CD4-positive, alpha-beta T cell (primary cell): ENCODE results near the gene FASTK. TPM values are rescaled to one million over a fixed set of nuclear protein-coding genes. Genes with fewer than 3 reads are reported as not detected.

ENCODE experiments used
- ATAC-seq: fragments of 200-7000 bp; cut with Tn5 transposase; one replicate; pipeline ENCODE4 v1.10.0; 2022; ENCODE audit warnings: mild to moderate bottlenecking; ENCODE audit not compliant: poor library complexity
- CTCF ChIA-PET: fragments of 350-600 bp; sonication (Branson Sonifier 250); formaldehyde crosslinking; loops from one replicate; lab custom pipeline; 2021; ENCODE audit warnings: antibody characterized with exemption, inconsistent platforms; lab: Charles Lee
- POLR2A ChIA-PET: fragments of 350-600 bp; sonication (Branson Sonifier 250); formaldehyde crosslinking; loops from one replicate; lab custom pipeline; 2021; ENCODE audit warnings: antibody characterized with exemption, inconsistent platforms; lab: Charles Lee
- DNase-seq, 14 experiments: peaks; one replicate each; pipeline ENCODE4 v3.0.0-alpha.2; 2013 to 2020; ENCODE audit warnings: mixed read lengths in 2 of 14
- H3K27ac ChIP-seq, 2 donors: one replicate each; pipeline versions ENCODE4 v1.5.1 to v1.7.0; 2013; ENCODE audit warnings: low read length in 2 of 2, low read depth in 1 of 2, mild to moderate bottlenecking in 1 of 2
- H3K27me3 ChIP-seq, 2 experiments: 1 replicate in 1 of 2; 2 replicates in 1 of 2; pipeline versions ENCODE4 v1.6.1 to v1.7.0; 2013; ENCODE audit warnings: low read length in 2 of 2, control low read depth in 1 of 2, mild to moderate bottlenecking in 1 of 2, moderate library complexity in 1 of 2; ENCODE audit not compliant: insufficient read depth in 2 of 2, control insufficient read depth in 1 of 2
- H3K36me3 ChIP-seq: one replicate; pipeline ENCODE4 v1.6.1; 2013; ENCODE audit warnings: low read length, control low read depth; ENCODE audit not compliant: insufficient read depth
- H3K4me1 ChIP-seq: one replicate; pipeline ENCODE4 v1.6.1; 2013; ENCODE audit warnings: low read length, control low read depth; ENCODE audit not compliant: insufficient read depth
- H3K4me3 ChIP-seq: one replicate; pipeline ENCODE4 v1.5.1; 2013; ENCODE audit warnings: mild to moderate bottlenecking, low read length, moderate library complexity
- H3K9me3 ChIP-seq, 2 experiments: 1 replicate in 1 of 2; 2 replicates in 1 of 2; pipeline versions ENCODE4 v1.6.1 to v1.7.0; 2013; ENCODE audit warnings: low read length in 2 of 2, mild to moderate bottlenecking in 2 of 2, control low read depth in 1 of 2, moderate library complexity in 1 of 2; ENCODE audit not compliant: control insufficient read depth in 1 of 2, insufficient read depth in 1 of 2
- H3K27ac Mint-ChIP-seq: one replicate; pipeline ENCODE4 v1.8.0; 2020; ENCODE audit warnings: mixed read lengths
- H3K27me3 Mint-ChIP-seq: one replicate; pipeline ENCODE4 v1.8.0; 2021; ENCODE audit warnings: mixed read lengths
- H3K36me3 Mint-ChIP-seq: one replicate; pipeline ENCODE4 v1.8.0; 2021; ENCODE audit warnings: low read depth, mixed read lengths
- H3K4me1 Mint-ChIP-seq: one replicate; pipeline ENCODE4 v1.8.0; 2021; ENCODE audit warnings: low read depth, mixed read lengths
- H3K4me3 Mint-ChIP-seq: one replicate; pipeline ENCODE4 v1.8.0; 2020; ENCODE audit warnings: mild to moderate bottlenecking, mixed read lengths
- H3K9me3 Mint-ChIP-seq: one replicate; pipeline ENCODE4 v1.8.0; 2020; ENCODE audit warnings: mixed read lengths
- intact Hi-C, 2 experiments: fragments of 100-400 bp; cut with DNase I in 1 of 2; cut with micrococcal nuclease in 1 of 2; formaldehyde crosslinking; loops; one replicate each; pipeline versions ENCODE4 v1.15.1 to v1.9.0; 2023 to 2025; cut with DNase I, micrococcal nuclease
- total RNA-seq, 174 experiments: library from RNA in 2 of 174; stranded (reverse) in 2 of 174; gene quantifications; one replicate each; pipeline ENCODE4 v1.2.3 and lab custom pipeline; 2021 to 2026
- TF ChIP-seq, protein P1 (sequence below): fragments of 200-600 bp; IDR thresholded peaks from one replicate; pipeline ENCODE4 v1.8.0; 2022; ENCODE audit warnings: antibody characterized with exemption, mild to moderate bottlenecking

The FASTK gene
- total RNA-seq, 2 experiments from 2014 or later, result 82.2 to 84.2 TPM

DNA sequence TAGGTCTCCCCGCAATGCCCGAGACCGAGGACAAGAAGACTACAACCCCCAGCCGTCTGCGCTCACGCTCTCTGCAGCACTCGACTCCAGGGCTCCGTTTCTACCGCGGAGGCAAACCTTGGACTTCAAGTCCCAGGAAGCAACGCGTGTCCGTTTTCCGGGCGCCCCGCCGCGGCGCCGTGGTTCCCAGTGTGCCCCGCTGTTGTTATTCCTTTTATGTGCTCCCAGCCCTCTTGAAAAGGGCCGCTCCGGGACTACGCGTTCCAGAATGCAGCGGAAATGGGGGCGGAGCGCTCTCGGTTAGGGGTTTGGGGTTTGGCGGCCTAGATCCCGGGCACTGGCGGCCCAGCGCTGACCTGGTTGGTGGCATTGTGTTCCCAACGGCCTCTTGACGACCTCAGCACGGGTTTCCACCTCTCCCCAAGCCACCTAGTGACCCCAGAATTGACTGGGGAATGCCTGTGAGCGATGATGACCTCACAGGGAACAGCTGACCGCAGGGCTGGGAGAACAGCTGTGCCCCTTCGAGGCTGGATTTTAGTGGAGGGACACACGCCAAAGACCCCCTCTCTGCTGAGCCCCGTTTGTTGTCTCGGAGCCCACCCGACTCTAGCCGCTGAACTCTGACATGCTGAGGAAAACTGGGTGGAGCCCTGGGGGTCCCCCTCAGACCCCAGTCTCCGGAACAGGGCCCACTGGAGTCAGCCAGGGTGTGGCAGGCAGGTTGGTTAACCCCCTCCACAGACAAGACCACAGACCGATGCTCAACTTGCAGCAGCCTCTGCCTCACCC lies 22.4 kb downstream of the FASTK start:
- Mint-ChIP-seq H3K36me3 (peaks cover 5% of the 10 kb centered on the region), H3K4me1 (peaks cover 42% of the 10 kb centered on the region), H3K27ac (peak overlapping the region; percentile 91), H3K4me3 (peak overlapping the region; percentile 96), H3K27me3 (no peaks in the 10 kb centered on the region), H3K9me3 (no peaks in the 10 kb centered on the region)
- H3K27ac ChIP-seq, result peak overlapping the region; percentile 69 to 71
- POLR2A ChIA-PET, result interaction anchor here (0.7 to 2.8 kb wide), 10 partner anchors 9 to 283 kb away, joined by 3 to 17 read pairs (median 4); partner anchors contain the start of genes ABCB8, FASTK, NUB1 and TMUB1
- intact Hi-C loops, result loop anchor here (1.0 to 10.0 kb wide), 7 partner anchors 25 to 1343 kb away; partner anchors contain the start of genes TMUB1 (in 2 of the 2), ABCB8 (in 1 of the 2), CHPF2 (in 1 of the 2) and ZNF467 (in 1 of the 2)
- H3K27me3 ChIP-seq, result no peaks in the 10 kb centered on the region
- H3K9me3 ChIP-seq, result no peaks in the 10 kb centered on the region
- peaks cover 49% of the 10 kb centered on the region for H3K4me1 ChIP-seq
- H3K36me3 ChIP-seq, result peaks cover 7% of the 10 kb centered on the region
- TF ChIP-seq, protein P1, sequence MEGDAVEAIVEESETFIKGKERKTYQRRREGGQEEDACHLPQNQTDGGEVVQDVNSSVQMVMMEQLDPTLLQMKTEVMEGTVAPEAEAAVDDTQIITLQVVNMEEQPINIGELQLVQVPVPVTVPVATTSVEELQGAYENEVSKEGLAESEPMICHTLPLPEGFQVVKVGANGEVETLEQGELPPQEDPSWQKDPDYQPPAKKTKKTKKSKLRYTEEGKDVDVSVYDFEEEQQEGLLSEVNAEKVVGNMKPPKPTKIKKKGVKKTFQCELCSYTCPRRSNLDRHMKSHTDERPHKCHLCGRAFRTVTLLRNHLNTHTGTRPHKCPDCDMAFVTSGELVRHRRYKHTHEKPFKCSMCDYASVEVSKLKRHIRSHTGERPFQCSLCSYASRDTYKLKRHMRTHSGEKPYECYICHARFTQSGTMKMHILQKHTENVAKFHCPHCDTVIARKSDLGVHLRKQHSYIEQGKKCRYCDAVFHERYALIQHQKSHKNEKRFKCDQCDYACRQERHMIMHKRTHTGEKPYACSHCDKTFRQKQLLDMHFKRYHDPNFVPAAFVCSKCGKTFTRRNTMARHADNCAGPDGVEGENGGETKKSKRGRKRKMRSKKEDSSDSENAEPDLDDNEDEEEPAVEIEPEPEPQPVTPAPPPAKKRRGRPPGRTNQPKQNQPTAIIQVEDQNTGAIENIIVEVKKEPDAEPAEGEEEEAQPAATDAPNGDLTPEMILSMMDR, result no peak
- CTCF ChIA-PET, result interaction anchor here (0.8 to 2.0 kb wide), 6 partner anchors 25 to 65 kb away, joined by 3 to 8 read pairs (median 6); partner anchors contain the start of genes ABCB8 and TMUB1
- ATAC-seq (peak; percentile 94), DNase-seq (peak; percentile 92 to 100 (median 96))
- H3K4me3 ChIP-seq, result peak overlapping the region; percentile 89

- Histone ChIP-seq H3K27me3 (no peaks in the 10 kb centered on the region), H3K4me3 (peak within 1 kb of the TSS; percentile 89), H3K27ac (peak within 1 kb of the TSS; percentile 69 to 71), H3K36me3 (peaks cover 7% of the 10 kb centered on the region), H3K9me3 (no peaks in the 10 kb centered on the region), H3K4me1 (peaks cover 53% of the 10 kb centered on the region)
- peaks cover 47% of the 10 kb centered on the region for H3K4me1 Mint-ChIP-seq
- TF ChIP-seq, protein P1, result no peak
- DNase-seq (peak in 1 of 14 experiments; percentile 9), ATAC-seq (peak; percentile 3)
- no peaks in the 10 kb centered on the region for H3K9me3 Mint-ChIP-seq
- intact Hi-C loops, result loop anchor here (1.0 to 10.0 kb wide), 4 partner anchors 28 to 1343 kb away; partner anchors contain the start of gene ZNF467 (in 1 of the 2)
- H3K4me3 Mint-ChIP-seq, result peak within 1 kb of the TSS; percentile 96
- peaks cover 5% of the 10 kb centered on the region for H3K36me3 Mint-ChIP-seq
- H3K27me3 Mint-ChIP-seq, result no peaks in the 10 kb centered on the region
- ChIA-PET CTCF (no interaction called here), POLR2A (interaction anchor here (1.1 to 2.8 kb wide), 5 partner anchors 23 to 44 kb away, joined by 3 to 17 read pairs (median 11); partner anchors contain the start of genes ABCB8, FASTK and TMUB1)
- peak within 1 kb of the TSS; percentile 91 for H3K27ac Mint-ChIP-seq
These were observed 23.1 kb downstream of the FASTK start, which contains the start of gene CDK5 for GRCh38 chr7:151057506-151057988. CDK5 (minus strand) TSS chr7:151057897; CDS start chr7:151057848, 49 bp downstream.
